A549 (cell line): ENCODE measurements around the gene NUP205.
A peak's percentile ranks its signal among the peaks of the same experiment; 100 is the strongest.

ENCODE experiments used
- CBX2 ChIP-seq: fragments of 200-600 bp; sonication (generic); IDR thresholded peaks from 2 replicates; pipeline ENCODE4 v1.6.1; 2016; ENCODE audit warnings: low read depth, mild to moderate bottlenecking, borderline replicate concordance
- EHF ChIP-seq: fragments of 250-450 bp; sonication (Bioruptor Pico); IDR thresholded peaks from 2 replicates; pipeline ENCODE4 v1.5.0; 2020; ENCODE audit warnings: mild to moderate bottlenecking
- MAFK ChIP-seq: fragments of 450-650 bp; IDR thresholded peaks from 2 replicates; pipeline ENCODE4 v1.6.1; 2014; ENCODE audit not compliant: partially characterized antibody
- RFX5 ChIP-seq: fragments of 450-650 bp; IDR thresholded peaks from 2 replicates; pipeline ENCODE4 v1.7.1; 2014; ENCODE audit warnings: antibody characterized with exemption, mild to moderate bottlenecking, moderate library complexity

- TF ChIP-seq EHF (CRISPR knock-in tag) = no peak
- no peak for TF ChIP-seq CBX2
- no peak for TF ChIP-seq RFX5
- TF ChIP-seq MAFK = peak; percentile 6
Measured at GRCh38 chr7:135669774-135670173, 112.1 kb downstream of the NUP205 start.
